H9 (cell line): ENCODE measurements around the gene CAMTA1. TPM values are rescaled to one million over a fixed set of nuclear protein-coding genes. Genes with fewer than 3 reads are reported as not detected.
A peak's percentile ranks its signal among the peaks of the same experiment; 100 is the strongest.

Source experiments
- DNase-seq: peaks from one replicate; pipeline ENCODE4 v3.0.0-alpha.2; 2017
- H2AFZ ChIP-seq: one replicate; pipeline ENCODE4 v1.6.1; 2013; ENCODE audit warnings: mild to moderate bottlenecking, low read length, control low read depth, moderate library complexity
- H2AK5ac ChIP-seq: 2 replicates; pipeline ENCODE4 v1.6.1; 2013; ENCODE audit warnings: low read length, control low read depth, mixed read lengths; ENCODE audit not compliant: insufficient read length
- H2BK120ac ChIP-seq: one replicate; pipeline ENCODE4 v1.6.1; 2013; ENCODE audit warnings: low read depth, mild to moderate bottlenecking, low read length, control low read depth, inconsistent platforms; ENCODE audit not compliant: poor library complexity, severe bottlenecking
- H2BK12ac ChIP-seq: 2 replicates; pipeline ENCODE4 v1.6.1; 2013; ENCODE audit warnings: low read length, control low read depth, mixed read lengths, low read depth; ENCODE audit not compliant: insufficient read length
- H2BK15ac ChIP-seq: 2 replicates; pipeline ENCODE4 v1.6.1; 2013; ENCODE audit warnings: low read depth, low read length, control low read depth
- H2BK20ac ChIP-seq: one replicate; pipeline ENCODE4 v1.6.1; 2013; ENCODE audit warnings: low read depth, mild to moderate bottlenecking, low read length, control low read depth, inconsistent platforms; ENCODE audit not compliant: poor library complexity, severe bottlenecking
- H2BK5ac ChIP-seq: 2 replicates; pipeline ENCODE4 v1.6.1; 2013; ENCODE audit warnings: low read length, control low read depth, mixed read lengths; ENCODE audit not compliant: insufficient read length
- H3K14ac ChIP-seq: 2 replicates; pipeline ENCODE4 v1.6.1; 2013; ENCODE audit warnings: low read length, control low read depth; ENCODE audit not compliant: insufficient read depth
- H3K18ac ChIP-seq: 2 replicates; pipeline ENCODE4 v1.6.1; 2013; ENCODE audit warnings: low read depth, mild to moderate bottlenecking, mixed read lengths, low read length, control low read depth; ENCODE audit not compliant: insufficient read length
- H3K23ac ChIP-seq: 2 replicates; pipeline ENCODE4 v1.6.1; 2013; ENCODE audit warnings: low read length, control low read depth, mixed read lengths, low read depth; ENCODE audit not compliant: insufficient read length
- H3K23me2 ChIP-seq: 2 replicates; pipeline ENCODE4 v1.6.1; 2013; ENCODE audit warnings: low read depth, mild to moderate bottlenecking, mixed read lengths, low read length, control low read depth; ENCODE audit not compliant: insufficient read length, poor library complexity, severe bottlenecking
- H3K27ac ChIP-seq: 2 replicates; pipeline ENCODE4 v1.5.1; 2013; ENCODE audit warnings: low read length, control low read depth, mixed read lengths, low read depth; ENCODE audit not compliant: insufficient read length
- H3K27me3 ChIP-seq: 2 replicates; pipeline ENCODE4 v1.6.1; 2013; ENCODE audit warnings: low read length, control low read depth, inconsistent platforms; ENCODE audit not compliant: insufficient read depth
- H3K4ac ChIP-seq: 2 replicates; pipeline ENCODE4 v1.6.1; 2013; ENCODE audit warnings: low read depth, mild to moderate bottlenecking, control low read depth, inconsistent platforms, low read length, moderate library complexity
- H3K4me1 ChIP-seq: 2 replicates; pipeline ENCODE4 v1.6.1; 2013; ENCODE audit warnings: low read length, control low read depth, inconsistent platforms; ENCODE audit not compliant: insufficient read depth
- H3K4me2 ChIP-seq: 2 replicates; pipeline ENCODE4 v1.6.1; 2013; ENCODE audit warnings: low read length, control low read depth, mixed read lengths; ENCODE audit not compliant: insufficient read length, insufficient read depth
- H3K56ac ChIP-seq: 2 replicates; pipeline ENCODE4 v1.6.1; 2013; ENCODE audit warnings: low read depth, mild to moderate bottlenecking, mixed read lengths, low read length, control low read depth; ENCODE audit not compliant: insufficient read length
- H3K79me1 ChIP-seq: 2 replicates; pipeline ENCODE4 v1.6.1; 2013; ENCODE audit warnings: low read depth, mild to moderate bottlenecking, moderate library complexity, low read length, control low read depth, inconsistent platforms; ENCODE audit not compliant: insufficient read depth, poor library complexity, severe bottlenecking
- H3K79me2 ChIP-seq: 2 replicates; pipeline ENCODE4 v1.6.1; 2013; ENCODE audit warnings: low read length, control low read depth, inconsistent platforms; ENCODE audit not compliant: insufficient read depth
- H3K9ac ChIP-seq: 2 replicates; pipeline ENCODE4 v1.6.1; 2013; ENCODE audit warnings: low read length, control low read depth, mixed read lengths; ENCODE audit not compliant: insufficient read length; ENCODE audit errors: extremely low read depth
- H3K9me3 ChIP-seq: one replicate; pipeline ENCODE4 v1.6.1; 2013; ENCODE audit warnings: low read depth, low read length, inconsistent platforms; ENCODE audit not compliant: control insufficient read depth
- H3T11ph ChIP-seq: one replicate; pipeline ENCODE4 v1.6.1; 2013; ENCODE audit warnings: mild to moderate bottlenecking, low read length, control low read depth, inconsistent platforms
- H4K20me1 ChIP-seq: one replicate; pipeline ENCODE4 v1.6.1; 2013; ENCODE audit not compliant: control insufficient read depth, insufficient read length, insufficient read depth
- H4K5ac ChIP-seq: 2 replicates; pipeline ENCODE4 v1.6.1; 2013; ENCODE audit warnings: low read depth, mild to moderate bottlenecking, mixed read lengths, low read length, control low read depth; ENCODE audit not compliant: insufficient read length
- H4K8ac ChIP-seq: replicated peaks from 2 replicates; pipeline ENCODE4 v1.6.1; 2013; ENCODE audit warnings: low read length, control low read depth, mixed read lengths, low read depth; ENCODE audit not compliant: insufficient read length
- H4K91ac ChIP-seq: 2 replicates; pipeline ENCODE4 v1.6.1; 2013; ENCODE audit warnings: low read depth, mild to moderate bottlenecking, moderate library complexity, mixed read lengths, low read length, control low read depth; ENCODE audit not compliant: insufficient read length
- H3K27ac Mint-ChIP-seq, 3 experiments: 2 replicates in 2 of 3; 3 replicates in 1 of 3; pipeline ENCODE4 v1.8.0; 2020 to 2021; ENCODE audit warnings: mixed read lengths in 3 of 3, mild to moderate bottlenecking in 1 of 3, moderate library complexity in 1 of 3
- H3K27me3 Mint-ChIP-seq: 2 replicates; pipeline ENCODE4 v1.8.0; 2021; ENCODE audit warnings: low read depth, mild to moderate bottlenecking, moderate library complexity, mixed read lengths
- H3K36me3 Mint-ChIP-seq, 3 experiments: 2 replicates in 2 of 3; 3 replicates in 1 of 3; pipeline ENCODE4 v1.8.0; 2020 to 2021; ENCODE audit warnings: low read depth in 3 of 3, mixed read lengths in 3 of 3; ENCODE audit not compliant: insufficient read depth in 1 of 3
- H3K4me1 Mint-ChIP-seq, 2 experiments: 2 replicates each; pipeline ENCODE4 v1.8.0; 2020; ENCODE audit warnings: mixed read lengths in 2 of 2
- H3K4me3 Mint-ChIP-seq, 2 experiments: 2 replicates in 1 of 2; 3 replicates in 1 of 2; pipeline ENCODE4 v1.8.0; 2020 to 2021; ENCODE audit warnings: mild to moderate bottlenecking in 2 of 2, mixed read lengths in 2 of 2, moderate library complexity in 1 of 2
- H3K9me3 Mint-ChIP-seq, 2 experiments: 2 replicates in 1 of 2; 3 replicates in 1 of 2; pipeline ENCODE4 v1.8.0; 2020; ENCODE audit warnings: mild to moderate bottlenecking in 2 of 2, mixed read lengths in 2 of 2, moderate library complexity in 1 of 2
- CTCF ChIP-seq: fragments of 200-600 bp; sonication (generic); conservative IDR thresholded peaks from 3 replicates; pipeline ENCODE4 v1.8.0; 2021; ENCODE audit warnings: antibody characterized with exemption, mild to moderate bottlenecking
- WGBS: extraction: QIAGEN DNeasy Blood & Tissue Kit; methylation state at CpG from one replicate; pipeline ENCODE4 v1.1.7; 2013; ENCODE audit warnings: missing lambda C conversion rate, low lambda C conversion rate, mixed read lengths; ENCODE audit not compliant: insufficient read length; ENCODE audit errors: extremely low coverage; 5-methylcytosine and 5-hydroxymethylcytosine counted together
- total RNA-seq: library from RNA; stranded (reverse); gene quantifications from 2 replicates; pipeline ENCODE4 v1.2.1, GENCODE V29; 2021

CAMTA1 gene
- total RNA-seq, 1 experiment from 2014 or later = 115 TPM

- H3K23ac ChIP-seq = no peak overlapping the region
- Mint-ChIP-seq H3K9me3 (peaks cover 14 to 16% of the 10 kb centered on the region in 2 experiments), H3K4me1 (peaks cover 58 to 74% of the 10 kb centered on the region in 2 experiments), H3K36me3 (peaks cover 7 to 12% (median 12%) of the 10 kb centered on the region in 3 experiments; a peak in 6 of 7 replicates), H3K4me3 (peak overlapping the region in 1 of 2 experiments; percentile 7; a peak in 2 of 5 replicates), H3K27ac (peak overlapping the region; percentile 5 to 98 (median 40); a peak in 5 of 7 replicates), H3K27me3 (no peaks in the 10 kb centered on the region; the same call in 1 of the 2 replicates)
- WGBS = no CpG with 5 or more reads among the region's 8 CpGs
- no peak overlapping the region for H3K18ac ChIP-seq
- H3K4me2 ChIP-seq = no peak overlapping the region
- no peaks in the 10 kb centered on the region for H3K23me2 ChIP-seq
- no peak overlapping the region for H3T11ph ChIP-seq
- H3K4me1 ChIP-seq = peaks cover 14% of the 10 kb centered on the region; the same call in 1 of the 2 replicates
- no peak overlapping the region for H2AFZ ChIP-seq
- H3K79me1 ChIP-seq = no peaks in the 10 kb centered on the region
- no peak overlapping the region for H4K8ac ChIP-seq
- no peak overlapping the region for H2BK20ac ChIP-seq
- no peaks in the 10 kb centered on the region for H3K9me3 ChIP-seq
- DNase-seq = no peak
- H4K5ac ChIP-seq = no peak overlapping the region
- no peaks in the 10 kb centered on the region for H3K27me3 ChIP-seq
- H2AK5ac ChIP-seq = no peak overlapping the region
- H3K4ac ChIP-seq = no peak overlapping the region
- H4K91ac ChIP-seq = no peak overlapping the region
- H3K79me2 ChIP-seq = no peaks in the 10 kb centered on the region
- H2BK15ac ChIP-seq = no peak overlapping the region
- no peak for TF ChIP-seq CTCF
- no peak overlapping the region for H3K27ac ChIP-seq
- no peaks in the 10 kb centered on the region for H4K20me1 ChIP-seq
- peak overlapping the region; percentile 13 for H3K14ac ChIP-seq
- no peak overlapping the region for H2BK5ac ChIP-seq
- no peak overlapping the region for H3K9ac ChIP-seq
- no peak overlapping the region for H3K56ac ChIP-seq
- no peak overlapping the region for H2BK120ac ChIP-seq
- no peak overlapping the region for H2BK12ac ChIP-seq
These were observed 514.1 kb downstream of the CAMTA1 start for GRCh38 chr1:7299329-7299799.
